Kidney (tissue), 22 donors: ENCODE results near the gene OR5M3. TPM values are rescaled to one million over a fixed set of nuclear protein-coding genes. Genes with fewer than 3 reads are reported as not detected.

Experiments used
- DNase-seq, 5 donors: peaks; one replicate each; pipeline ENCODE4 v3.0.0-alpha.2; 2013 to 2020
- FAIRE-seq: peaks from 2 replicates; lab custom pipeline; 2012; peaks lifted over from hg19 to GRCh38; lab: Jason Lieb, UNC
- H3K27ac ChIP-seq, 2 donors: one replicate each; pipeline ENCODE4 v1.7.0; 2013; ENCODE audit warnings: low read depth in 2 of 2, low read length in 2 of 2, inconsistent platforms in 1 of 2
- H3K27me3 ChIP-seq: one replicate; pipeline ENCODE4 v1.7.1; 2013; ENCODE audit warnings: low read length, inconsistent platforms; ENCODE audit not compliant: control insufficient read depth, insufficient read depth
- H3K36me3 ChIP-seq, 3 donors: one replicate each; pipeline versions ENCODE4 v1.7.0 to v1.7.1; 2013; ENCODE audit warnings: low read length in 3 of 3, control low read depth in 1 of 3, inconsistent platforms in 1 of 3; ENCODE audit not compliant: insufficient read depth in 3 of 3, control insufficient read depth in 2 of 3
- H3K4me1 ChIP-seq, 3 donors: one replicate each; pipeline versions ENCODE4 v1.7.0 to v1.7.1; 2013; ENCODE audit warnings: low read length in 3 of 3, inconsistent platforms in 1 of 3, low read depth in 1 of 3; ENCODE audit not compliant: control insufficient read depth in 2 of 3, insufficient read depth in 2 of 3
- H3K4me3 ChIP-seq, 3 donors: one replicate each; pipeline versions ENCODE4 v1.7.0 to v1.8.1; 2013; ENCODE audit warnings: low read length in 3 of 3, control low read depth in 1 of 3, inconsistent platforms in 1 of 3
- H3K9ac ChIP-seq, 3 donors: one replicate each; pipeline versions ENCODE4 v1.7.0 to v1.7.1; 2013; ENCODE audit warnings: low read length in 3 of 3, control low read depth in 1 of 3, inconsistent platforms in 1 of 3
- H3K9me3 ChIP-seq, 3 donors: one replicate each; pipeline versions ENCODE4 v1.7.0 to v1.7.1; 2013; ENCODE audit warnings: low read length in 3 of 3, control low read depth in 1 of 3, inconsistent platforms in 1 of 3; ENCODE audit not compliant: control insufficient read depth in 2 of 3, insufficient read depth in 1 of 3
- intact Hi-C: fragments of 100-400 bp; cut with DNase I; formaldehyde crosslinking; loops from one replicate; pipeline ENCODE4 v1.11.1; 2022
- long read RNA-seq, 10 donors: library from polyadenylated mRNA in 1 of 10; unstranded in 1 of 10; transcript quantifications; one replicate each; pipeline ENCODE4 v2.0.0 and lab custom pipeline, GENCODE V29; 2021 to 2026
- polyA plus RNA-seq: library from polyadenylated mRNA; stranded (reverse); fragments of 350-450 nt; fragmentation: Illumina TruSeq; extraction: RNeasy Lipid Tissue Mini Kit (QIAGEN cat#74804); gene quantifications from one replicate; pipeline ENCODE4 v1.2.3, GENCODE V29; 2014; ENCODE audit warnings: low read depth, low replicate concordance; ENCODE audit not compliant: insufficient read depth
- total RNA-seq: library from RNA; stranded (reverse); fragmentation: NEBNext Ultra II Directional; extraction: Animal tissue kit (Norgen Biotek cat#: 25700); gene quantifications from one replicate; pipeline ENCODE4 v1.2.1, GENCODE V29; 2021
- TF ChIP-seq, protein P1 (sequence below): IDR thresholded peaks from 3 replicates; pipeline ENCODE4 v1.5.1; 2012; ENCODE audit warnings: mild to moderate bottlenecking, moderate library complexity, borderline replicate concordance; ENCODE audit not compliant: insufficient read depth; ENCODE audit errors: extremely low read depth
- donor health status: control.
- donor health status: control.
- donor health status: control.
- donor health status: control.
- donor health status: control.
- donor health status: DM: yes; HTN: yes; CAD: no.
- donor health status: Normal renal cell carcinoma (clear cell type).

OR5M3 gene
- total RNA-seq (not detected), polyA plus RNA-seq (not detected)
- long read RNA-seq, donor 1, result 0 reads
- long read RNA-seq, donor 2, result 0 reads
- long read RNA-seq, donor 3, result 0 reads
- long read RNA-seq, donor 4, result 0 reads
- long read RNA-seq, donor 5, result 0 reads
- long read RNA-seq, donor 6, result 0 reads
- long read RNA-seq, donor 7, result 0 reads
- long read RNA-seq, donor 8, result 0 reads
- long read RNA-seq, donor 9, result 0 reads
- long read RNA-seq, donor 10, result 0 reads

DNA sequence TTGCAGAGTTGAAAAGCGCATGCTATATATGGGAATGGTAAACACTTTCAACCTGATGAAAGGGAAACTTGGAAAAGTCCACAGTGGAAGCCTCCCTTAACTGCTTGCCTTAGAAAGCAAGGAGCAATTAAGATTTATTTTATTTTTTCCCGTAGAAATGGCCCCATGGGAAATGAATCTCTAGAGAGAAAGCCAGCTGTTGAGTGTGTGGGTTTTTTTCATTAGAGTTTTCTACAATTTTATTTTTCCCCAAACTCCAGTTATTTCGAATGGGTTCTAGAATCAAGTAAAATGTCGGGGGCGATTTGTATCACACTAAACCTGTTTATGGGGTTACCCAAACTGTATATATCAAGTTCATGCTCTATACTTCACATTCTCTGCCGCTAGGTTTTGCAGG lies at the start of gene OR5M3:
Gene OR5M3, minus strand, starts transcription at position 101 of the 400 bp plus-strand sequence. CDS start 2,855 bp downstream, outside the sequence.
- Histone ChIP-seq H3K4me3 (no peak within 1 kb of the TSS), H3K27ac (no peak within 1 kb of the TSS), H3K9ac (no peak within 1 kb of the TSS), H3K9me3 (no peaks in the 10 kb centered on the region), H3K36me3 (no peaks in the 10 kb centered on the region), H3K4me1 (no peaks in the 10 kb centered on the region), H3K27me3 (no peaks in the 10 kb centered on the region)
- FAIRE-seq (no peak), DNase-seq (no peak)
- intact Hi-C loops, result no loop called here
- TF ChIP-seq, protein P1, sequence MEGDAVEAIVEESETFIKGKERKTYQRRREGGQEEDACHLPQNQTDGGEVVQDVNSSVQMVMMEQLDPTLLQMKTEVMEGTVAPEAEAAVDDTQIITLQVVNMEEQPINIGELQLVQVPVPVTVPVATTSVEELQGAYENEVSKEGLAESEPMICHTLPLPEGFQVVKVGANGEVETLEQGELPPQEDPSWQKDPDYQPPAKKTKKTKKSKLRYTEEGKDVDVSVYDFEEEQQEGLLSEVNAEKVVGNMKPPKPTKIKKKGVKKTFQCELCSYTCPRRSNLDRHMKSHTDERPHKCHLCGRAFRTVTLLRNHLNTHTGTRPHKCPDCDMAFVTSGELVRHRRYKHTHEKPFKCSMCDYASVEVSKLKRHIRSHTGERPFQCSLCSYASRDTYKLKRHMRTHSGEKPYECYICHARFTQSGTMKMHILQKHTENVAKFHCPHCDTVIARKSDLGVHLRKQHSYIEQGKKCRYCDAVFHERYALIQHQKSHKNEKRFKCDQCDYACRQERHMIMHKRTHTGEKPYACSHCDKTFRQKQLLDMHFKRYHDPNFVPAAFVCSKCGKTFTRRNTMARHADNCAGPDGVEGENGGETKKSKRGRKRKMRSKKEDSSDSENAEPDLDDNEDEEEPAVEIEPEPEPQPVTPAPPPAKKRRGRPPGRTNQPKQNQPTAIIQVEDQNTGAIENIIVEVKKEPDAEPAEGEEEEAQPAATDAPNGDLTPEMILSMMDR, result no peak

DNA sequence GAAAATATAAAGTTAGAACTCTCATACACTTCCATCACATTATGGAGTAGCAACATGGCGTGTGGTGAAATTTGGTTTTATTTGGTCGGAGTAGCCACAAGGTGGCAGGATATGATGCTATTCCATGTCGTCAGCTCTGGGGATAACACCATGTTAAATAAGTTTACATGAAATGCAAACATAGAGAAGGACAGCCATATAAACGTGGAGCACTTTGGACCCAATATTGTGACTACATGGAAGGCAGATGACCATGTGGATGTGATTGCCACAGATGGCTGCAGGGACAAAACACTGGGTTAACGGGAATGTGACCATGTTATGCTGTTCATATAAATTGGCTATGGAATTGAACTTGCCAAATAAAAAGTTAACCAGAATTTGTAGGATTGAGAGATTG lies 48.9 kb upstream of the OR5M3 start:
- DNase-seq (no peak), FAIRE-seq (no peak)
- TF ChIP-seq, protein P1, result no peak
- no peaks in the 10 kb centered on the region for H3K9me3 ChIP-seq
- intact Hi-C loops, result no loop called here
- no peak overlapping the region for H3K9ac ChIP-seq
- H3K27ac ChIP-seq, result no peak overlapping the region
- no peaks in the 10 kb centered on the region for H3K27me3 ChIP-seq
- H3K4me1 ChIP-seq, result no peaks in the 10 kb centered on the region
- H3K4me3 ChIP-seq, result no peak overlapping the region
- H3K36me3 ChIP-seq, result no peaks in the 10 kb centered on the region

DNA sequence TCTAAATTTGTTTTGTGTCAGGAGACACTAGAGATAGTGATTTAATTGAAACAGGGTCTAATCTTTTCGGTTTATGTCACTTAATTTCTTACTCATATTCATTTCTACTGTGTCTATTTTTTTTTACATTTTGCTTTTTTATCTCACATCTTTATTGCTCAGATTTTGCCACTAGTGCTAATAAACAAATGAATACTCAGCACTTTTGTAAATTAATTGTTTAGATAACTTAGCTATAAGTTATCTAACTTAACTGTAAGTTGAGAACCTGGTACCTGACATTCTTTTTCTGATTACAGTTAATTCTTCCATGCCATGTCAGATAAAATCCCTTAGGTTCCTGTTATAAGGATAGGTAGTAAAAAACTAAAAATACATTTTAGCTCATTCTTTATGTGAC lies 40.1 kb upstream of the OR5M3 start:
- Histone ChIP-seq H3K27ac (no peak overlapping the region), H3K4me1 (no peaks in the 10 kb centered on the region), H3K27me3 (no peaks in the 10 kb centered on the region), H3K36me3 (no peaks in the 10 kb centered on the region), H3K9ac (no peak overlapping the region), H3K9me3 (no peaks in the 10 kb centered on the region), H3K4me3 (no peak overlapping the region)
- DNase-seq (no peak), FAIRE-seq (no peak)
- intact Hi-C loops, result no loop called here
- TF ChIP-seq, protein P1, result no peak

DNA sequence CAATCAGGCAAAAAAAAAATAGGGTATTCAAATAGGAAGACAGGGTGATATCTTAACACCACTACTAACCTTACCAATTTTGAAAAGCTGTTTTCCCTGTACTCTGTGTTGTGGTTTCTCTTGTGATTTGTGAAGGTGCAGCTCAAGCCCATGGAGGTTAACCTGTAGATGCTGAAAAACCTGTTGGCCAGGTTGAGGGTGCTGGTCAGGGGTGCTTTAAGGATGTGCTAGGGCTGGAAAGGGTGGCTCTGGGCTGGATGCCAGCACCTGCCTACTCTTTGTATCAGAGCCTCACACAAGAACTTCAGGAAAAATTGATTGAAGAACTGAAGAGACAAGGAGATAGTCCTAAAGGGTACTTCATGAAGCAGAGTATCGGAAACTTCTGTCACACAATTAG lies 36.3 kb upstream of the OR5M3 start:
- H3K27me3 ChIP-seq, result no peaks in the 10 kb centered on the region
- FAIRE-seq (no peak), DNase-seq (no peak)
- no peak overlapping the region for H3K4me3 ChIP-seq
- intact Hi-C loops, result no loop called here
- no peaks in the 10 kb centered on the region for H3K4me1 ChIP-seq
- H3K36me3 ChIP-seq, result no peaks in the 10 kb centered on the region
- TF ChIP-seq, protein P1, result no peak
- H3K27ac ChIP-seq, result no peak overlapping the region
- no peak overlapping the region for H3K9ac ChIP-seq
- no peaks in the 10 kb centered on the region for H3K9me3 ChIP-seq
